IMR-90 (cell line): Measurements from ENCODE around the gene TGM4. TPM values are rescaled to one million over a fixed set of nuclear protein-coding genes. Genes with fewer than 3 reads are reported as not detected.

Source experiments
- ATAC-seq: fragments of 200-7000 bp; cut with Tn5 transposase; 2 replicates; pipeline ENCODE4 v1.9.1; 2020; ENCODE audit warnings: low read depth, mild to moderate bottlenecking, moderate library complexity
- BruUV-seq: library from RNA; stranded (reverse); fragments of 400-500 nt; replicated peaks from 2 replicates; lab custom pipeline; 2021; lab: Mats Ljungman, UMichigan
- CTCF ChIA-PET: fragments of 300-600 bp; formaldehyde crosslinking; extraction: SDS; loops from one replicate; lab custom pipeline; 2021; ENCODE audit warnings: antibody characterized with exemption; lab: Yijun Ruan, JAX
- POLR2A ChIA-PET: fragments of 300-600 bp; sonication (Branson Sonifier 250); formaldehyde crosslinking; loops from one replicate; lab custom pipeline; 2022; ENCODE audit warnings: antibody characterized with exemption; ENCODE audit not compliant: unreplicated experiment; lab: Charles Lee
- DNase-seq: peaks from one replicate; pipeline ENCODE4 v3.0.0; 2013
- H2AFZ ChIP-seq: replicated peaks from 2 replicates; pipeline ENCODE3; 2013; ENCODE audit warnings: low read length, mild to moderate bottlenecking; ENCODE audit not compliant: poor library complexity
- H2AK5ac ChIP-seq: 2 replicates; pipeline ENCODE4 v1.6.1; 2013; ENCODE audit warnings: low read depth, low read length, inconsistent platforms
- H2AK9ac ChIP-seq: replicated peaks from 2 replicates; pipeline ENCODE3; 2013; ENCODE audit warnings: mild to moderate bottlenecking, low read depth, low read length, moderate library complexity; ENCODE audit not compliant: poor library complexity
- H2BK120ac ChIP-seq: 2 replicates; pipeline ENCODE4 v1.6.1; 2013; ENCODE audit warnings: low read depth, low read length, inconsistent platforms
- H2BK15ac ChIP-seq: 3 replicates; pipeline ENCODE4 v1.6.1; 2013; ENCODE audit warnings: low read depth, low read length, inconsistent platforms
- H2BK20ac ChIP-seq: 2 replicates; pipeline ENCODE4 v1.6.1; 2013; ENCODE audit warnings: low read depth, mild to moderate bottlenecking, inconsistent platforms, low read length, moderate library complexity
- H2BK5ac ChIP-seq: 2 replicates; pipeline ENCODE4 v1.6.1; 2013; ENCODE audit warnings: mild to moderate bottlenecking, low read depth, low read length, inconsistent platforms; ENCODE audit not compliant: poor library complexity, severe bottlenecking
- H3K14ac ChIP-seq: replicated peaks from 2 replicates; pipeline ENCODE4 v1.6.1; 2013; ENCODE audit warnings: low read depth, low read length, inconsistent platforms
- H3K18ac ChIP-seq: 2 replicates; pipeline ENCODE4 v1.6.1; 2013; ENCODE audit warnings: low read depth, low read length, control low read depth
- H3K23ac ChIP-seq: 2 replicates; pipeline ENCODE4 v1.6.1; 2013; ENCODE audit warnings: low read depth, low read length, inconsistent platforms
- H3K27ac ChIP-seq: 2 replicates; pipeline ENCODE4 v1.5.1; 2013; ENCODE audit warnings: mild to moderate bottlenecking, control low read depth, low read length; ENCODE audit not compliant: insufficient read depth
- H3K27me3 ChIP-seq: 2 replicates; pipeline ENCODE4 v1.6.1; 2013; ENCODE audit warnings: low read length; ENCODE audit not compliant: control insufficient read depth, insufficient read depth
- H3K36me3 ChIP-seq: 2 replicates; pipeline ENCODE4 v1.6.1; 2013; ENCODE audit warnings: low read length, mixed read lengths; ENCODE audit not compliant: control insufficient read depth, insufficient read depth
- H3K4ac ChIP-seq: 2 replicates; pipeline ENCODE4 v1.6.1; 2013; ENCODE audit warnings: low read depth, low read length, inconsistent platforms
- H3K4me1 ChIP-seq: 2 replicates; pipeline ENCODE4 v1.6.1; 2013; ENCODE audit warnings: low read length, mixed read lengths; ENCODE audit not compliant: control insufficient read depth, insufficient read depth
- H3K4me2 ChIP-seq: 2 replicates; pipeline ENCODE4 v1.6.1; 2013; ENCODE audit warnings: low read depth, mild to moderate bottlenecking, control low read depth, low read length, moderate library complexity
- H3K4me3 ChIP-seq: 2 replicates; pipeline ENCODE4 v1.5.1; 2013; ENCODE audit warnings: low read depth, mild to moderate bottlenecking, control low read depth, low read length, moderate library complexity; ENCODE audit not compliant: insufficient read depth
- H3K56ac ChIP-seq: 2 replicates; pipeline ENCODE4 v1.6.1; 2013; ENCODE audit warnings: low read length, inconsistent platforms; ENCODE audit not compliant: insufficient read depth; ENCODE audit errors: extremely low read depth
- H3K79me1 ChIP-seq, 2 experiments: 2 replicates each; pipeline ENCODE4 v1.6.1; 2013; ENCODE audit warnings: low read length in 2 of 2, inconsistent platforms in 1 of 2, low read depth in 1 of 2
- H3K9ac ChIP-seq: 2 replicates; pipeline ENCODE4 v1.6.1; 2013; ENCODE audit warnings: low read depth, low read length, control low read depth
- H3K9me1 ChIP-seq: 2 replicates; pipeline ENCODE4 v1.6.1; 2013; ENCODE audit warnings: low read length, inconsistent platforms; ENCODE audit not compliant: insufficient read depth
- H3K9me3 ChIP-seq: 2 replicates; pipeline ENCODE4 v1.6.1; 2013; ENCODE audit warnings: low read length; ENCODE audit not compliant: control insufficient read depth, insufficient read depth
- H4K20me1 ChIP-seq: 2 replicates; pipeline ENCODE4 v1.6.1; 2013; ENCODE audit warnings: low read length, inconsistent platforms; ENCODE audit not compliant: insufficient read depth
- H4K5ac ChIP-seq: 2 replicates; pipeline ENCODE4 v1.6.1; 2013; ENCODE audit warnings: mild to moderate bottlenecking, low read depth, low read length, control low read depth
- H4K8ac ChIP-seq, 2 experiments: 2 replicates each; pipeline ENCODE4 v1.6.1; 2013; ENCODE audit warnings: low read depth in 2 of 2, low read length in 2 of 2, control low read depth in 1 of 2, inconsistent platforms in 1 of 2
- H4K91ac ChIP-seq: 2 replicates; pipeline ENCODE4 v1.6.1; 2013; ENCODE audit warnings: low read depth, low read length, inconsistent platforms; ENCODE audit not compliant: insufficient read depth
- BHLHE40 ChIP-seq: fragments of 150-350 bp; IDR thresholded peaks from 2 replicates; pipeline ENCODE4 v1.6.1; 2016; ENCODE audit warnings: mild to moderate bottlenecking, low read depth, low read length
- MAFK ChIP-seq: IDR thresholded peaks from 2 replicates; pipeline ENCODE4 v1.6.1; 2012; ENCODE audit warnings: low read depth, low read length, improper control_type of control experiment
- MAZ ChIP-seq: IDR thresholded peaks from 2 replicates; pipeline ENCODE4 v1.6.1; 2012; ENCODE audit warnings: low read depth, mild to moderate bottlenecking, low read length, improper control_type of control experiment, moderate library complexity, borderline replicate concordance
- MXI1 ChIP-seq: IDR thresholded peaks from 2 replicates; pipeline ENCODE4 v1.6.1; 2012; ENCODE audit warnings: low read depth, mild to moderate bottlenecking, low read length, moderate library complexity, borderline replicate concordance
- RAD21 ChIP-seq: IDR thresholded peaks from 2 replicates; pipeline ENCODE4 v1.6.1; 2012; ENCODE audit warnings: low read length, improper control_type of control experiment
- WGBS, 2 experiments: methylation state at CpG; one replicate each; pipeline versions ENCODE4 v1.1.5 to v1.1.7; 2013; ENCODE audit warnings: missing lambda C conversion rate in 2 of 2; ENCODE audit not compliant: insufficient read length in 1 of 2; ENCODE audit errors: extremely low coverage in 2 of 2; 5-methylcytosine and 5-hydroxymethylcytosine counted together
- dilution Hi-C: fragments of 300-500 bp; cut with HindIII; formaldehyde crosslinking; loops from one replicate; pipeline ENCODE4 v1.14.3; 2018; ENCODE audit warnings: low sequenced_read_pairs; ENCODE audit not compliant: unreplicated experiment
- in situ Hi-C: fragments of 300-500 bp; cut with MboI; formaldehyde crosslinking; loops from 3 replicates; pipeline ENCODE4 v1.14.3; 2019; ENCODE audit warnings: low sequenced_read_pairs, inconsistent platforms, mixed read lengths
- intact Hi-C: fragments of 100-400 bp; cut with micrococcal nuclease; formaldehyde crosslinking; loops from 2 replicates; pipeline ENCODE4 v1.10.0; 2022
- polyA plus RNA-seq, 3 experiments: library from polyadenylated mRNA; depleted of rRNA; stranded (reverse); fragments of >200 nt; gene quantifications; 2 replicates each; pipeline ENCODE4 v1.2.3, GENCODE V29; 2012; ENCODE audit warnings: low replicate concordance in 1 of 3
- total RNA-seq: library from RNA; depleted of rRNA; stranded (reverse); fragments of >200 nt; gene quantifications from 2 replicates; pipeline ENCODE4 v1.2.3, GENCODE V29; 2012
- TF ChIP-seq, protein P1 (sequence below): fragments of 150-350 bp; IDR thresholded peaks from 2 replicates; pipeline ENCODE4 v1.6.1; 2016; ENCODE audit warnings: low read depth, mild to moderate bottlenecking, low read length, moderate library complexity, borderline replicate concordance

TGM4 gene
- total and polyA plus RNA-seq, 2 of the 4 experiments (the other 2 are of a cell fraction): under 0.01 to 0.10 TPM

- POLR2A ChIA-PET: no interaction called here
Measured at GRCh38 chr3:44910693-44911092, 36.3 kb downstream of the TGM4 start.

More at GRCh38 chr3:44910693-44911092, 36.3 kb downstream of the TGM4 start:
- Histone ChIP-seq H2BK20ac (no peak overlapping the region), H3K23ac (no peak overlapping the region), H4K8ac (no peak overlapping the region), H2BK5ac (no peak overlapping the region), H3K4me3 (no peak overlapping the region), H3K56ac (no peak overlapping the region), H3K18ac (no peak overlapping the region), H4K5ac (no peak overlapping the region), H2AK5ac (no peak overlapping the region), H3K27me3 (no peaks in the 10 kb centered on the region; the same call in 1 of the 2 replicates), H3K9me1 (no peaks in the 10 kb centered on the region), H3K4me1 (no peaks in the 10 kb centered on the region), H3K79me1 (no peaks in the 10 kb centered on the region), H3K4me2 (no peak overlapping the region), H3K9ac (no peak overlapping the region), H2AK9ac (no peak overlapping the region), H3K27ac (no peak overlapping the region), H3K14ac (no peak overlapping the region), H2AFZ (no peak overlapping the region), H3K4ac (no peak overlapping the region), H2BK120ac (no peak overlapping the region), H3K36me3 (no peaks in the 10 kb centered on the region), H3K9me3 (no peaks in the 10 kb centered on the region), H2BK15ac (no peak overlapping the region), H4K20me1 (no peaks in the 10 kb centered on the region), H4K91ac (no peak overlapping the region)
- BruUV-seq: no TSS peak
- CTCF ChIA-PET: no interaction called here
- dilution Hi-C loops (no loop called here), intact Hi-C loops (loop anchor here (10.0 kb wide), 1 partner anchor 266 kb away; the partner anchor contains the start of gene ZNF35), in situ Hi-C loops (no loop called here)
- TF ChIP-seq RAD21 (no peak), MAZ (no peak), MXI1 (no peak), MAFK (no peak), BHLHE40 (no peak)
- TF ChIP-seq, protein P1, sequence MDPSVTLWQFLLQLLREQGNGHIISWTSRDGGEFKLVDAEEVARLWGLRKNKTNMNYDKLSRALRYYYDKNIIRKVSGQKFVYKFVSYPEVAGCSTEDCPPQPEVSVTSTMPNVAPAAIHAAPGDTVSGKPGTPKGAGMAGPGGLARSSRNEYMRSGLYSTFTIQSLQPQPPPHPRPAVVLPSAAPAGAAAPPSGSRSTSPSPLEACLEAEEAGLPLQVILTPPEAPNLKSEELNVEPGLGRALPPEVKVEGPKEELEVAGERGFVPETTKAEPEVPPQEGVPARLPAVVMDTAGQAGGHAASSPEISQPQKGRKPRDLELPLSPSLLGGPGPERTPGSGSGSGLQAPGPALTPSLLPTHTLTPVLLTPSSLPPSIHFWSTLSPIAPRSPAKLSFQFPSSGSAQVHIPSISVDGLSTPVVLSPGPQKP: no peak
- ATAC-seq (no peak), DNase-seq (no peak)
- WGBS, 2 experiments: no CpG with 5 or more reads among the region's 3 CpGs
